Umbilical cord (tissue), 2 donors: Measurements from ENCODE around the gene BRF1. TPM values are rescaled to one million over a fixed set of nuclear protein-coding genes. Genes with fewer than 3 reads are reported as not detected.

Source experiments
- DNase-seq: peaks from one replicate; pipeline ENCODE4 v3.0.0-alpha.2; 2015; ENCODE audit warnings: low spot score
- total RNA-seq: library from RNA; depleted of rRNA; stranded (reverse); fragments of >200 nt; gene quantifications from one replicate; pipeline ENCODE4 v1.2.3, GENCODE V29; 2014; ENCODE audit warnings: low replicate concordance; ENCODE audit not compliant: insufficient read depth

The BRF1 gene
- total RNA-seq, 1 donor from 2014 or later: 41.9 TPM

- no peak for DNase-seq
Observed at GRCh38 chr14:105229099-105229655, 71.6 kb downstream of the BRF1 start.

- no peak for DNase-seq
Observed at GRCh38 chr14:105228562-105228961, 72.2 kb downstream of the BRF1 start.

GRCh38 chr14:105227346-105227745, 73.5 kb downstream of the BRF1 start:
- DNase-seq: no peak

- DNase-seq: no peak
Observed at GRCh38 chr14:105226198-105226597, 74.6 kb downstream of the BRF1 start.

DNA sequence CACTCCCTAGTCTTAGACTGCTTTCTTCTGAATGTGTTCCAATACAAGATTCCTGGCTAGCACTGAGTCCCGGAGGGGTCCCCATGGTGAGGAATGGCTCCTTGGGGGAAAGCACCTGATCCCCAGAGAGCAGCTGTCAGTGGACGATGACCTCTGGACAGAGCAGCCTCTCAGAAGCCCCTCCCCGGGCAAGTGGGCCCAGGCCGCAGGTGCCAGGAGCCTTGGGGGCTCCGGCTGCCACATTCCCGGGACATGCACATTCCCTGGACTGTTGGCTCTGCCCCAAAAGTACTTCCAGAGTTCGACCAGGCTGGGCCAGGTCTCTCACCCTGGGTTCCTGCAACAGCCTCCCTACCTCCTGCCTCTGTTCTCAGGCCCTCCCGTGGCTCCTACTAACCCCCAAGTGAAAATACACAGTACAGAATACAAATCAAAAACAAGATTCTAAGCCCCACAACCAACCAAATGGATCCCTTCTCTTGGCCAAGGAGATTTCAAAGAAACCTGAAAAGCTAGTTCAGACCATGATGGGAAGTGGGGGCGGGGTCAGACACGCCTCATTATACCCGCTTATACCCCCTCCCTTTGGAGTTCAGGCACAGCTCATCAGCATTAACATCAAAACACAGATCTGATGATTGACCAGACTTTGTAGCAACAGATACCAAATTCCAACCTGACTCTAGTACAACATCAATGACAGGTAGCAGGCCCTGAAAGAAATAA, 75.8 kb downstream of the BRF1 start:
- DNase-seq: peak; percentile 42

DNA sequence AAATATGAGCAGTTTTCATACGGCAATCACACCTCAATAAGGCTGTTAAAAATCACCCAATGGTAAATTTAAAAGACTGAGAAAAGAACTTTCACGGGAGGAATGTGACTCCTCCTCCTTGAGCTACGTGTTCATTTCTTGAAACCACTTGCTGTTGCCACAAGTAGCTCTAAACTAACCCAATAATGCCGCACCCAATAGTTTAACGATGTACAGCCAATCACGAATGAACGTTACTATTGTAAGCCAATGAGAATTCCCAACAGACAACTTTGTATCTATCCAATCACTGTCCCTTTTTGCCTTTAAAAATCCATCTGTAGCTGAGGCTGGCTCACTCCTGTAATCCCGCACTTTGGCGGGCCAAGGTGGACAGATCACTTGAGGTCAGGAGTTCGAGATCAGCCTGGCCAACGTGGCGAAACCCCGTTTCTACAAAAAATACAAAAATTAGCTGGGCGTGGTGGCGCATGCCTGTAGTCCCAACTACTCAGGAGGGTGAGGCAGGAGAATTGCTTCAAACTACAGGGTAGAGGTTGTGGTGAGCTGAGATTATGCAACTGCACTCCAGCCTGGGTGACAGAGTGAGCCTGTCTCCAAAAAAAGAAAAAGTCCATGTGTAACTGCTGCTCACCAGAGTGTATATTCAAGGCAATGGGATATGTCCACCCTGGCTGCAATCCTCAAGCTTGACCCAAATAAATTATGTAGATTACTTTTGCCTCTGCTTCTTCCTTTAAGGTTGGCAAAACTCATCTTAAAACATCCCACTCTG, 76.8 kb downstream of the BRF1 start:
- no peak for DNase-seq

DNA sequence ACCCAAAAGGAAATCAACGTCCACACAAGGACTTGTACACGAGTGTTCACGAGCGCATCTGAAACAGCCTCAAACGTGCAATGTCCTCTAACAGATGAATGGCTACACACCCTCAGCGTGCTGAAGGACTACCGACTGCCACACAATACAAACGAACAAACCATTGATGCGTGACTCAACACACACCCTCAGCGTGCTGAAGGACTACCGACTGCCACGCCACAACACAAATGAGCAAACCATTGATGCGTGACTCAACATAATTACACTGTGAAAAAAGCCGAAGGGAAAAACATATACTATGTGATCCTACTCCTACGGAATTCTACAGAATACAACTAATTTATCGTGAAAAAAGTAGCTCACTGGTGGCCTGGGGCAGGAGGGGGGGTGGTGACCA, 77.5 kb downstream of the BRF1 start:
- DNase-seq: no peak

GRCh38 chr14:105221598-105222178, 79.1 kb downstream of the BRF1 start:
- DNase-seq: no peak

DNA sequence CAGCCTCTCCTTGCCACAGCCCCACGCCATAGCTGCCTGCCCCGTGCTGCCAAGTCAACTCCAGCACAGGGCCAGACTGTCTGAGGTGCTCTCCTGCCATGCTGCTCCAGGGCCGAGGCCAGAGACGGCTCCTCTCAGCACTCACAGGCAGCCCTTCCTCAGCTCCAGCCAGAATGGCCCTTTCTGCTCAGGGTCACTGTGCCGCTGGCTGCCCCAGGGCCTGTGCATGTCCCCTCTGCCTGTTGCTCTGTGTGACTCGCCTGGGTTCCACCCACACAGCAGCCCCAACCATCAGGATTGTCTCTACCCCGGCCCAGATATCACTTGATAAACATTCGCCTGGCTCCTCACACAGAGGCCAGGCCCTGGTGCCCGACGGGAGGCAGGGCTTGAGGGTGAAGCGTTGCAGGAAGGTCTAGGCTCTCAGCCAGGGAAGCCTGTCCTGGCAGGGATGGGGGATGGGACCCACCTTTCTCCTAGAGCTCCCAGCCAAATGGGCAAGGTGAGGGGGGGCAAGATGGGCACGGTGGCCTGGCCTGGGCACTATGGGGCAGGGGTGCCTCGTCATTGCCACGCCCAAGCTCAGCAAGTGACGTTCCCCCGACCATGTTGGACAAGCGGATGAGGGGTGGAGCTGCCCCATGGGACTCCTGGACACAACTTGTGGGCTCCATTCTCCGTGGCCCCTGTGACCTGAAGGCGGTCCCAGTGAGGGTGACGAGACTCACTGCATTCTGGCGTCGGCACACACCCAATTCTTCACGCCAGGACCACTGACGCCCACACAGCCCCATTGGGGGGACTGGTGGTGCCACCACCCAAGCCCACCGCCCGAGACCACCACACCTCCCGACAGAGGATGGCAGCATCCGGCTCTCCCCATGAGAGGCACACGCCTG, 79.9 kb downstream of the BRF1 start:
- no peak for DNase-seq

GRCh38 chr14:105219753-105220152, 81.0 kb downstream of the BRF1 start:
- no peak for DNase-seq

GRCh38 chr14:105219043-105219612, 81.7 kb downstream of the BRF1 start:
- no peak for DNase-seq

GRCh38 chr14:105218611-105219010, 82.2 kb downstream of the BRF1 start:
- no peak for DNase-seq

- no peak for DNase-seq
Observed at GRCh38 chr14:105217774-105218173, 83.0 kb downstream of the BRF1 start.

GRCh38 chr14:105216490-105217247, 84.1 kb downstream of the BRF1 start:
- DNase-seq: no peak

GRCh38 chr14:105215602-105216001, 85.2 kb downstream of the BRF1 start:
- DNase-seq: no peak

DNA sequence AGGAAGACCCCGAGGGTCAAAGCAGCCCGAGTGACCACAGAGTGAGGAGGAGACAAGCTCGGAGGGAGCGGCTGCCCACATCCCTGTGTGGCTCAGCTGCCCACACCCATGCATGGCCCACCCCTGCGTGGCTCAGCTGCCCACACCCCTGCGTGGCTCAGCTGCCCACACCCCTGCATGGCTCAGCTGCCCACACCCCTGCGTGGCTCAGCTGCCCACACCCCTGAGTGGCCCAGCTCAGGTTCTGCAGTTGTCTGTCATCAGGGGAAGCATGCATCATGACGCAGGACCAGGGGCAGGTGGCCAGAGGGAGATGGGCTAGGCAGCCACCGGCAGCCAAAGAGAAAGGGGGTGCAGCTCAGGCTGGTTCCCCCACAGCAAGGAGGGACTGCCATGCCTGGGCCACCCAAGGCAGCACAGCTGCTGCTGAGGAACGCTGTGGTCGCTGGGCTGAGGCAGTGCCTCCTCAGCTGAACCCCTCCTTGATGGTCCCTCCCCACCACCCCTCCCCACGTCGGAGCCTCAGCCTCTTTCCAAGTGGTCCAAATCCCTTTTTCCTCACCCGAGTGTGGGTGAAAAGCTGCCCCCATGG, 86.4 kb downstream of the BRF1 start:
- no peak for DNase-seq

- DNase-seq: no peak
Observed at GRCh38 chr14:105213361-105213760, 87.4 kb downstream of the BRF1 start.

- no peak for DNase-seq
Observed at GRCh38 chr14:105212541-105213300, 88.1 kb downstream of the BRF1 start.

DNA sequence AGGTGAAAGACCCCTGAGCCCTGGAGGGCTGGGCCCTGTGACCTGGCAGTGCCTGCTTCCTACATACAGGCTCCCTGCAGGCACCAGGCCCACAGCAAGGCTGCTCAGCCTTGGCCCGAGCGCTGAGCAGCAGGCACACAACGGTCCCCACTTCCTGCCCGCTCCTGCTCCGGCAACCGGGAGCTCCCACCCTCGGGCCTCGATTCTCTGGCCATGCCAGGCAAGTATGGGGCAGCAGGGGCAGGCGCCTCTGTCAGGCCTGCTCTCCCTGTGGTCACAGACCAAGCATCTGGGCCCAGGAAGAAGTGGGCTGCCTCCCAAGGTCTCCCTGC, 89.1 kb downstream of the BRF1 start:
- DNase-seq: no peak
